HG03196 (cell line): ENCODE data around the gene RNASEH1.
A peak's percentile ranks its signal among the peaks of the same experiment; 100 is the strongest.

ENCODE experiments used
- ATAC-seq: cut with Tn5 transposase; IDR thresholded peaks from one replicate; pipeline ENCODE4 v1.9.1; 2021; ENCODE audit not compliant: unreplicated experiment

The RNASEH1 gene

GRCh38 chr2:3563521-3563976, 5.4 kb upstream of the RNASEH1 start:
- ATAC-seq: peak; percentile 52

GRCh38 chr2:3557639-3558204, 411 bp downstream of the RNASEH1 start:
- ATAC-seq: peak; percentile 23

- no peak for ATAC-seq
Observed at GRCh38 chr2:3553946-3554345, 4.2 kb downstream of the RNASEH1 start.

- no peak for ATAC-seq
Observed at GRCh38 chr2:3547915-3548314, 10.2 kb downstream of the RNASEH1 start.

GRCh38 chr2:3545788-3546478, 12.2 kb downstream of the RNASEH1 start:
- ATAC-seq: no peak

- no peak for ATAC-seq
Observed at GRCh38 chr2:3543023-3543683, 15.0 kb downstream of the RNASEH1 start.

GRCh38 chr2:3542107-3542506, 16.0 kb downstream of the RNASEH1 start:
- ATAC-seq: no peak

GRCh38 chr2:3539836-3540235, 18.3 kb downstream of the RNASEH1 start:
- no peak for ATAC-seq

- ATAC-seq: peak; percentile 70
Observed at GRCh38 chr2:3536682-3537632, 21.2 kb downstream of the RNASEH1 start.

GRCh38 chr2:3535794-3536681, 22.1 kb downstream of the RNASEH1 start:
- peak; percentile 47 for ATAC-seq

GRCh38 chr2:3535467-3535793, 22.7 kb downstream of the RNASEH1 start:
- ATAC-seq: no peak

GRCh38 chr2:3534251-3534814, 23.8 kb downstream of the RNASEH1 start:
- ATAC-seq: no peak

GRCh38 chr2:3533836-3534235, 24.3 kb downstream of the RNASEH1 start:
- ATAC-seq: no peak

GRCh38 chr2:3532941-3533340, 25.2 kb downstream of the RNASEH1 start:
- no peak for ATAC-seq

GRCh38 chr2:3529316-3530025, 28.7 kb downstream of the RNASEH1 start:
- ATAC-seq: no peak

- ATAC-seq: no peak
Observed at GRCh38 chr2:3527886-3528785, 30.0 kb downstream of the RNASEH1 start.

- no peak for ATAC-seq
Observed at GRCh38 chr2:3526871-3527270, 31.3 kb downstream of the RNASEH1 start.

- no peak for ATAC-seq
Observed at GRCh38 chr2:3523551-3524041, 34.5 kb downstream of the RNASEH1 start.
